Measurements from ENCODE around the gene GRAMD1C.
"Not testable (repeated sequence)": the region's sequence is repeated elsewhere in the genome, so short reads cannot be mapped to it uniquely, and the experiment has no call there.

GRAMD1C gene

DNA sequence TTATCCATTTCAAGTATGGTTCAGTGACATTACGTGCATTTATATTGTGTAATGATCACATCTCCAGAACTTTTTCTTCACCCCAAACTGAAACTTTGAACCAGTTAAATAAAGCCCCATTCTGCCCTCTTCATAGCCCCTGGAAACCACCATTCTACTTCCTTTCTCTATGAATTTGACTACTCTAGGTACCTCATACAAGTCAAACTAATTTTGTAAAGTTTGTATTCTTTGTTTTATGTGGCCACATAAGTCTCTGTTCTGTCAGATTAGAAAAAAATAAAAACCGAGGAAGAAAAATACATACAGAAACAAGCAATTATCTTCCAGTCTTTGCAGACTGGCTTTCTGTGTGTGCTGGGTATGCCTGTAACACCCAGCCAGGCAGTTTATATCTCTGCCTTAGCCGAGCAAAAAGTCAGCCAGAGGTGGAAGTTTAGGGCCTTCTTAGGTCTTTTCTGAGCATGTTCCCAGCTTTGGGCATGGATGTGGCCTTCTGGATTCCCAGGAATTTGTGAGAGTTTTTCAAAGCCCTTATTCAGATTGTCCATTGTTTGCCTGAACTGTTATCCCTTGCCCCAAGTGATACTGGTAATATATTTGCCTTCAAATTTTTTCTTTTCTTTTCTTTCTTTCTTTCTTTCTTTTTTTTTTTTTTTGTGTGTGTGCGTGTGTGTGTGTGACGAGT lies 6.0 kb upstream of the GRAMD1C start:
- Histone ChIP-seq H3K4me1 (ENCODE audit: control insufficient read depth, insufficient read depth, low read length) (no peaks in the 10 kb centered on the region), H3K9ac (ENCODE audit: low read length) (no peak overlapping the region), H3K4me3 (ENCODE audit: low read length) (no peak overlapping the region), H3K27ac (ENCODE audit: low read depth, low read length) (no peak overlapping the region), H3K36me3 (ENCODE audit: control insufficient read depth, insufficient read depth, low read length) (no peaks in the 10 kb centered on the region), H3K27me3 (ENCODE audit: control insufficient read depth, insufficient read depth, low read length) (no peaks in the 10 kb centered on the region)

DNA sequence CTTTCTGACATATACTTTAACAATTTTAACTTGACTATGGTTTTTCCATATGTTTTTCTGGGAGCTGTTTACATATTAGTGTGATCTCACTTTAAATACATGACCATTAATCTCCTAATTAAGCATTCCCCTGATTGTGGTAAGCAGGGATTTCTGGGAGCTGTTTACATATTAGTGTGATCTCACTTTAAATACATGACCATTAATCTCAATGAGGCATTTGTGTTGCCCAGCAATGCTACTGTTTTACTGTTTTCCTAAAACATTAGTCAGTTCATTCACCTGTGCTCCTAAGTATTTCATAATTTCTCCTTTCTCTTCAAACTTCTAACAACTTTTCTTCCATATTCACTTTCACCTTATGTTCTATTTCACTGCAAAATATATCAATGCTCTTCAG lies 3.6 kb upstream of the GRAMD1C start:
- Histone ChIP-seq H3K4me3 (ENCODE audit: low read length) (no peak overlapping the region), H3K4me1 (ENCODE audit: control insufficient read depth, insufficient read depth, low read length) (no peaks in the 10 kb centered on the region), H3K27ac (ENCODE audit: low read depth, low read length) (no peak overlapping the region)

GRCh38 chr3:113839551-113839950 lies 963 bp downstream of the GRAMD1C start:
- Histone ChIP-seq H3K4me1 (ENCODE audit: control insufficient read depth, insufficient read depth, low read length) (no peaks in the 10 kb centered on the region), H3K36me3 (ENCODE audit: control insufficient read depth, insufficient read depth, low read length) (no peaks in the 10 kb centered on the region), H3K9ac (ENCODE audit: low read length) (no peak overlapping the region), H3K27me3 (ENCODE audit: control insufficient read depth, insufficient read depth, low read length) (no peaks in the 10 kb centered on the region), H3K27ac (ENCODE audit: low read depth, low read length) (no peak overlapping the region), H3K4me3 (ENCODE audit: low read length) (no peak overlapping the region)

More for the DNA sequence above, 3.6 kb upstream of the GRAMD1C start:
- Histone ChIP-seq H3K9ac (ENCODE audit: low read length) (no peak overlapping the region), H3K36me3 (ENCODE audit: control insufficient read depth, insufficient read depth, low read length) (no peaks in the 10 kb centered on the region), H3K27me3 (ENCODE audit: control insufficient read depth, insufficient read depth, low read length) (no peaks in the 10 kb centered on the region)

GRCh38 chr3:113844622-113845222 lies 6.1 kb downstream of the GRAMD1C start:
- Histone ChIP-seq H3K27ac (ENCODE audit: low read depth, low read length) (no peak overlapping the region), H3K36me3 (ENCODE audit: control insufficient read depth, insufficient read depth, low read length) (no peaks in the 10 kb centered on the region)

GRCh38 chr3:113847247-113847646 lies 8.7 kb downstream of the GRAMD1C start:
- Histone ChIP-seq H3K4me1 (ENCODE audit: control insufficient read depth, insufficient read depth, low read length) (no peaks in the 10 kb centered on the region), H3K36me3 (ENCODE audit: control insufficient read depth, insufficient read depth, low read length) (no peaks in the 10 kb centered on the region), H3K4me3 (ENCODE audit: low read length) (no peak overlapping the region), H3K9ac (ENCODE audit: low read length) (no peak overlapping the region), H3K27ac (ENCODE audit: low read depth, low read length) (no peak overlapping the region), H3K27me3 (ENCODE audit: control insufficient read depth, insufficient read depth, low read length) (no peaks in the 10 kb centered on the region)

More at GRCh38 chr3:113844622-113845222, 6.1 kb downstream of the GRAMD1C start:
- Histone ChIP-seq H3K27me3 (ENCODE audit: control insufficient read depth, insufficient read depth, low read length) (no peaks in the 10 kb centered on the region), H3K4me3 (ENCODE audit: low read length) (no peak overlapping the region), H3K4me1 (ENCODE audit: control insufficient read depth, insufficient read depth, low read length) (no peaks in the 10 kb centered on the region), H3K9ac (ENCODE audit: low read length) (no peak overlapping the region)

- Histone ChIP-seq H3K27ac (ENCODE audit: low read depth, low read length) (no peak overlapping the region), H3K4me3 (ENCODE audit: low read length) (no peak overlapping the region), H3K4me1 (ENCODE audit: control insufficient read depth, insufficient read depth, low read length) (no peaks in the 10 kb centered on the region), H3K9ac (ENCODE audit: low read length) (no peak overlapping the region), H3K27me3 (ENCODE audit: control insufficient read depth, insufficient read depth, low read length) (no peaks in the 10 kb centered on the region), H3K36me3 (ENCODE audit: control insufficient read depth, insufficient read depth, low read length) (no peaks in the 10 kb centered on the region)
Measured at GRCh38 chr3:113847664-113848461, 9.3 kb downstream of the GRAMD1C start.

- not testable (repeated sequence) for H3K4me1 ChIP-seq (ENCODE audit: control insufficient read depth, insufficient read depth, low read length); H3K27me3 ChIP-seq (ENCODE audit: control insufficient read depth, insufficient read depth, low read length); H3K27ac ChIP-seq (ENCODE audit: low read depth, low read length); H3K9ac ChIP-seq (ENCODE audit: low read length); H3K4me3 ChIP-seq (ENCODE audit: low read length); H3K36me3 ChIP-seq (ENCODE audit: control insufficient read depth, insufficient read depth, low read length)
Measured at GRCh38 chr3:113849071-113849470, 10.5 kb downstream of the GRAMD1C start.

DNA sequence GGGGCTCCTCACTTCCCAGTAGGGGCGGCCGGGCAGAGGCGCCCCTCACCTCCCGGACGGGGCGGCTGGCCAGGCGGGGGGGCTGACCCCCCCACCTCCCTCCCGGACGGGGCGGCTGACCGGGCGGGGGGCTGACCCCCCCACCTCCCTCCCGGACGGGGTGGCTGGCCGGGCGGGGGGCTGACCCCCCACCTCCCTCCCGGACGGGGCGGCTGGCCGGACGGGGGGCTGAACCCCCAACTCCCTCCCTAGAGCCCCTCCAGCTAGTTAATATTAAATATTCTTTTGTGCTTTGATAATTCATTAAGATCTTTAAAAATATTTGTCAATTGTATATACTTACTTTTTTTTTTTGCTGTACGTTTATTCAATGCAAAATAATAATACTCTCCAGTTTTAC lies 11.3 kb downstream of the GRAMD1C start:
- not testable (repeated sequence) for H3K4me3 ChIP-seq (ENCODE audit: low read length); H3K4me1 ChIP-seq (ENCODE audit: control insufficient read depth, insufficient read depth, low read length); H3K9ac ChIP-seq (ENCODE audit: low read length); H3K27me3 ChIP-seq (ENCODE audit: control insufficient read depth, insufficient read depth, low read length); H3K27ac ChIP-seq (ENCODE audit: low read depth, low read length); H3K36me3 ChIP-seq (ENCODE audit: control insufficient read depth, insufficient read depth, low read length)

DNA sequence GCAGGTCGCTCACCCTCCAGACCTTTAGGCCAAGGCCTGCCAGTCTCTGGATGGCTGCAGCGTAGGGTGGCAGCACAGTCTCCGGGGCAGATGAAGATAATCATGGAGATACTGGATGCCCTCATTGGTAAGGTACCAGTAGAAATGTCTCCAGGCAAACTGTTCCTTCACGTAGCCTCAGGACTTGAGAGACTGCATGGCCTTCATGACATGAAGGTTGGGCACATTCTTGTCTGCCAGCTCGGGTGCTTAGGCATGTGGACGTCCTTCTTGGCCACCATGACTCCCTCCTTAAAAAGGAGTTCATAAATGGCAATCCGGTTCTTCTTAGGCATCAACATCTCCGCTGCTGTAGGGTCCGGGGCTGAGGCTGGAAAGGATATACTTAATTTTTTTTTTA lies 11.8 kb downstream of the GRAMD1C start:
- not testable (repeated sequence) for H3K27me3 ChIP-seq (ENCODE audit: control insufficient read depth, insufficient read depth, low read length); H3K4me3 ChIP-seq (ENCODE audit: low read length); H3K27ac ChIP-seq (ENCODE audit: low read depth, low read length); H3K36me3 ChIP-seq (ENCODE audit: control insufficient read depth, insufficient read depth, low read length); H3K9ac ChIP-seq (ENCODE audit: low read length); H3K4me1 ChIP-seq (ENCODE audit: control insufficient read depth, insufficient read depth, low read length)

DNA sequence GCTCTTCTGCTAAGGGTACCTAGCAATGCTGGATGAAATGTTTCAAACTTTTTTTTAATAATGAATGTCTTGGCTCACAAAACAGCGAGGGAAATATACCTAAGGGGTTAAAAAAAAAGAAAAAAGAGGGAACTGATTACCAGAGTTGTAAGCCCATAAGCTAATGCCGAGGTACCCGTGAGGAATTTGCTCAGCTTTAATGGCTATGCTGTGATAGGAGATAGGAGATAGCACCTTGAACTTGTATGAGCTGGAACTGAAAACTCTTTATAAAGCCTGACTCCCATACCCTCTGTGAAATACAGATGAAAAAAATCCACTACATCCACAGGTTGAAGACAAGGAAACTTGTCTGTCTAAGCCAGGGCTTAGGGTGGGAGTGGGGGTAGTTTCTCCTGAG lies 13.9 kb downstream of the GRAMD1C start:
- H3K36me3 ChIP-seq (ENCODE audit: control insufficient read depth, insufficient read depth, low read length), result no peaks in the 10 kb centered on the region
- H3K4me3 ChIP-seq (ENCODE audit: low read length), result no peak overlapping the region
- H3K27ac ChIP-seq (ENCODE audit: low read depth, low read length), result no peak overlapping the region
- no peaks in the 10 kb centered on the region for H3K4me1 ChIP-seq (ENCODE audit: control insufficient read depth, insufficient read depth, low read length)
- no peaks in the 10 kb centered on the region for H3K27me3 ChIP-seq (ENCODE audit: control insufficient read depth, insufficient read depth, low read length)
- H3K9ac ChIP-seq (ENCODE audit: low read length), result no peak overlapping the region

GRCh38 chr3:113867506-113867905 lies 28.9 kb downstream of the GRAMD1C start:
- Histone ChIP-seq H3K27me3 (ENCODE audit: control insufficient read depth, insufficient read depth, low read length) (no peaks in the 10 kb centered on the region), H3K36me3 (ENCODE audit: control insufficient read depth, insufficient read depth, low read length) (no peaks in the 10 kb centered on the region), H3K27ac (ENCODE audit: low read depth, low read length) (no peak overlapping the region)

DNA sequence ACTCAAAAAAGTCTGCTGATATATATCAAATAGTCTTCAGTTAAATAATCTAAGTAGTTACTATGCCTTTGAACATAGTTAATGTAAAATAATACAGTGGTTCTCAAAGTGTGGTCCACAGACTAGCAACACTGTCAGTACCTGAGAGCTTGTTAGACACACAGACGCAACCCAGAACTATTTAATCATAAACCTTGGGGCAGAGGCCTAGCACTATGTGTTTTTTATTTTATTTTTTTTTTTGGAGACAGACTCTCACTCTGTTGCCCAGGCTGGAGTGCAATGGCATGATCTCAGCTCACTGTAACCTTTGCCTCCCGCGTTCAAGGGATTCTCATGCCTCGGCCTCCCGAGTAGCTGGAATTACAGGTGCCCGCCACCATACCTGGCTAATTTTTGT lies 34.7 kb downstream of the GRAMD1C start:
- Histone ChIP-seq H3K4me3 (ENCODE audit: low read length) (no peak overlapping the region), H3K27ac (ENCODE audit: low read depth, low read length) (no peak overlapping the region), H3K27me3 (ENCODE audit: control insufficient read depth, insufficient read depth, low read length) (no peaks in the 10 kb centered on the region), H3K4me1 (ENCODE audit: control insufficient read depth, insufficient read depth, low read length) (no peaks in the 10 kb centered on the region), H3K36me3 (ENCODE audit: control insufficient read depth, insufficient read depth, low read length) (no peaks in the 10 kb centered on the region), H3K9ac (ENCODE audit: low read length) (no peak overlapping the region)

More at GRCh38 chr3:113867506-113867905, 28.9 kb downstream of the GRAMD1C start:
- Histone ChIP-seq H3K9ac (ENCODE audit: low read length) (no peak overlapping the region), H3K4me3 (ENCODE audit: low read length) (no peak overlapping the region), H3K4me1 (ENCODE audit: control insufficient read depth, insufficient read depth, low read length) (no peaks in the 10 kb centered on the region)

Data from rectal smooth muscle tissue (tissue), 1 donor.